HL-60/S4 (cell line): ENCODE measurements around the gene TMEM270.
"Not testable (repeated sequence)": the region's sequence is repeated elsewhere in the genome, so short reads cannot be mapped to it uniquely, and the experiment has no call there.

Source experiments
- in situ Hi-C: fragments of 300-500 bp; cut with MboI; formaldehyde crosslinking; loops from 2 replicates; pipeline ENCODE4 v1.14.3; 2022; ENCODE audit warnings: low sequenced_read_pairs

Gene TMEM270

DNA sequence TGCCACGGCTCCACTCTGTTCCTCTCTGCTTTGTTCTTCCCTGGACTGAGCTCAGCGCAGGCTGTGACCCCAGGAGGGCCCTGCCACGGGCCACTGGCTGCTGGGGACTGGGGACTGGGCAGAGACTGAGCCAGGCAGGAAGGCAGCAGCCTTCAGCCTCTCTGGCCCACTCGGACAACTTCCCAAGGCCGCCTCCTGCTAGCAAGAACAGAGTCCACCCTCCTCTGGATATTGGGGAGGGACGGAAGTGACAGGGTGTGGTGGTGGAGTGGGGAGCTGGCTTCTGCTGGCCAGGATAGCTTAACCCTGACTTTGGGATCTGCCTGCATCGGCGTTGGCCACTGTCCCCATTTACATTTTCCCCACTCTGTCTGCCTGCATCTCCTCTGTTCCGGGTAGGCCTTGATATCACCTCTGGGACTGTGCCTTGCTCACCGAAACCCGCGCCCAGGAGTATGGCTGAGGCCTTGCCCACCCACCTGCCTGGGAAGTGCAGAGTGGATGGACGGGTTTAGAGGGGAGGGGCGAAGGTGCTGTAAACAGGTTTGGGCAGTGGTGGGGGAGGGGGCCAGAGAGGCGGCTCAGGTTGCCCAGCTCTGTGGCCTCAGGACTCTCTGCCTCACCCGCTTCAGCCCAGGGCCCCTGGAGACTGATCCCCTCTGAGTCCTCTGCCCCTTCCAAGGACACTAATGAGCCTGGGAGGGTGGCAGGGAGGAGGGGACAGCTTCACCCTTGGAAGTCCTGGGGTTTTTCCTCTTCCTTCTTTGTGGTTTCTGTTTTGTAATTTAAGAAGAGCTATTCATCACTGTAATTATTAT lies 28.9 kb upstream of the TMEM270 start:
- in situ Hi-C loops: no loop called here

DNA sequence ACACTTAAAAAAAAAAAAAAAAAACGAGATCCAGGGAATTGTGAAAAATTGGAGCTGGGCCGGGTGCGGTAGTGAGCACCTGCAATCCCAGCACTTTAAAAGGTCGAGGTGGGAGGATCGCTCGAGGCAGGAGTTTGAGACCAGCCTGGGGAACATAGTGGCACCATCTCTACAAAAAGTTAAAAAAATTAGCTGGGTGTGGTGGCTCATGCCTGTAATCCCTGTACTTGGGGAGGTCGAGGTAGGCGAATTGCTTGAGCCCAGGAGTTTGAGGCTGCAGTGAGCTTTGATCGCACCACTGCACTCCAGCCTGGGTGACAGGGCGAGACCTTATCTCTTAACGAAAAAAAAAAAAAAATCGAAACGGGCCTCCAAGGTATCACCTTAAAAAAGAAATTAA lies 28.2 kb upstream of the TMEM270 start:
- in situ Hi-C loops: no loop called here

DNA sequence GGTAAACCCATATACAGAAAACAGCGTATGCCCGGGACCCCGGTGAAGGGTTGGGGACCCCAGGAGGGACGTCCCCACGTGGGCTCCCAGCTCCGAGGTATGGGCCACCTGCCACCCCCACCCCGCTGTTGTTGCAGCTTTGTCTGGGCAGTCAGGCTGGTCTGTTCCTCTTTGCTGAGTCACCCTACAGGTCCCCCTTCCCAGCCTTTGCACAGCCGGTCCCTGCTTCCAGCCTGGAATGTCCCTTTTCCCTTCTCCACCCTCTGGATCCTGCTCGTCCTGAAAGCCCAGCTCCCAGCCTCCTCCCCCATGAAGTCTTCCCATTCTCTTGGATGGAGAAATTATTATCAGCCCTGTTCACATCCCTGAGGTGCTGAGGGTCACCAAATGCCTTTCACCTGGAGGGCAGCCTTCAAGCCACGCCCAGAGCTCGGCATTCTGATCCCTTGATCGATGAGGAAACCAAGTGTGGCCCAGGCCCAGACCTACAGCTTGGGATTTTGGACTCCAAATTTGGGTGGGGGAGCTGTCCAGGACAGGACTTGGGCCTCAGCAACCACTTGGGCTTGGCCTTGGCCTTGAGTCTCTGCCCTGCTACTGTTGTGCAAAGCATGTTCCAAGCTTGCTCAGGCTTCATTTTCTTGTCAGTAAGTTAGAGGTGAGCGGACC lies 27.6 kb upstream of the TMEM270 start:
- in situ Hi-C loops: no loop called here

DNA sequence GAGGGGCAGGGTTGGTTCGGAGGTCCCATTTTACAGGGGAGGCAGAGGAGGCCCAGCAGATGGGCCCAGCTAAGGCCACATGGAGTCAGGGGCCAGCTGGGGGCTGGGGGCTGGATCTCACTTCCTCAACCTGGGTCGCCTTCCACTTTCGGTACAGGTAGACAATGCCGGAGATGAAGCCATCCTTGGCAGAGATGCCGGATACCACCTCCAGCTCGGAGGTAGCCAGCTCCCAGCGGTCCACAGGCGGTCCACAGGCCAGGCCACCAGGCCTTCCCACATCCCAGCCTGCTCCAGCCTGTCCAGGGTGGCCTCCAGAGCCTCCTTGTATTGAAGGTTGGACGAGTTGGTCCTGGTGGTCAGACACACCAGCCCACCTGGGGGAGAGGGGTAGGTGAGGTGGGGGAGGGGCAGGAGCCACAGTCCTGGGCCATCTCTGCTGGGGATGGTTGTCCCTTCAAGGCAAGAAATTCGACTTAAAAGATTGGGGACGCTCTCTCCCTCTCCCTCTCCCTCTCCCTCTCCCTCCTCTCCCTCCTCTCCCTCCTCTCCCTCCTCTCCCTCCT lies 26.2 kb upstream of the TMEM270 start:
- in situ Hi-C loops: no loop called here

DNA sequence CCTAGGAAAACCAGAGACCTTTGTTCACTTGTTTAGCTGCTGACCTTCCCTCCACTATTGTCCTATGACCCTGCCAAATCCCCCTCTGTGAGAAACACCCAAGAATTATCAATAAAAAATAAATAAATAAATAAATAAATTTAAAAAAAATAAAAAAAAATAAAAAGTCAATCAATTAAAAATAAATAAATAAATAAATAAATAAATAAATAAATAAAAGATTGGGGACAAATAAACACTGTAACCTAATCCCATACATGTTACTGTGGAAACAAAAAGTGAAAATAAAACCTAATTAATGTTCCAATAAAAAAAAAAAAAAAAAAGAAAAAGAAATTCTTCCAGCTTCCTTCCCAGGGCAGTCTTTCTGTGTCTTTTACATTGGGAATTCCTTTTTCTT lies 23.8 kb upstream of the TMEM270 start:
- in situ Hi-C loops: not testable (repeated sequence)

DNA sequence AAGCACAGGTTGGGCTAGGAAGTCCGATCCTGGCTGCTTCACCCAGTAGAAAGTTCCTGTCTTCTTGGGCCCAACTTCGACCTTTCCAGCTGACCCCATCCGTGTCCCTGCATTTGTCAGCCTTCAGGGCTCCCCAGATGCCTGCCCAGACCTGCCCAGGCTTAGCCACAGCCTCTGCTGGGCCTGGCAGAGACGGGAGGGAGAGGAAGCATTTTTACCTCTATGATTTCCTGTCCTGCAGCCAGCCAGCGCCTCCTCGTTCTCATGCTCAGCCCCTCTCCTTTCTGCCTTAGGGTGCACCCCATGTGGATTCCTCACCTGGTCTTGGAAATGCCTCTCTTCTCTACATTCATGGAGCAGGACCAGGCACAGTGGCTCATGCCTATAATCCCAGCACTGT lies 22.3 kb upstream of the TMEM270 start:
- in situ Hi-C loops: no loop called here

DNA sequence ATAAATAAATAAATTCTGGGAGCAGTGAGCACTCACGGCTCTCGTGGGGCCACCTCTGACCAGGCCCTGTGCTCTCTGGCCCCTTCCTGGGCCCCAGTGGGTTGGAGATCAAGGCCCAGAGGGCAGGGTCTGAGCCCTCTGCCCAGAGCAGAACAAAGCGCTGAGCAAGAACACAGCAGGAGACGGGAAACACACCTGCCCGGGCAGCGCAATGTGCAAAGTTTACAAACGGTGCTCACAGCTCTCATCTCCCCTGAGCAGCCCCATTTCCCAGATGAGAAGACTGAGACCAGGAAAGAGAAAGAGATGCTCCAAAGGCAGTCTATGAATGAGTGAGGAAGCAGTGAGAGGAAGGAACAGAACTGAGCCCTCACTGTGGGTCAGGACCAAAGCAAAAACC lies 21.7 kb upstream of the TMEM270 start:
- in situ Hi-C loops: no loop called here

DNA sequence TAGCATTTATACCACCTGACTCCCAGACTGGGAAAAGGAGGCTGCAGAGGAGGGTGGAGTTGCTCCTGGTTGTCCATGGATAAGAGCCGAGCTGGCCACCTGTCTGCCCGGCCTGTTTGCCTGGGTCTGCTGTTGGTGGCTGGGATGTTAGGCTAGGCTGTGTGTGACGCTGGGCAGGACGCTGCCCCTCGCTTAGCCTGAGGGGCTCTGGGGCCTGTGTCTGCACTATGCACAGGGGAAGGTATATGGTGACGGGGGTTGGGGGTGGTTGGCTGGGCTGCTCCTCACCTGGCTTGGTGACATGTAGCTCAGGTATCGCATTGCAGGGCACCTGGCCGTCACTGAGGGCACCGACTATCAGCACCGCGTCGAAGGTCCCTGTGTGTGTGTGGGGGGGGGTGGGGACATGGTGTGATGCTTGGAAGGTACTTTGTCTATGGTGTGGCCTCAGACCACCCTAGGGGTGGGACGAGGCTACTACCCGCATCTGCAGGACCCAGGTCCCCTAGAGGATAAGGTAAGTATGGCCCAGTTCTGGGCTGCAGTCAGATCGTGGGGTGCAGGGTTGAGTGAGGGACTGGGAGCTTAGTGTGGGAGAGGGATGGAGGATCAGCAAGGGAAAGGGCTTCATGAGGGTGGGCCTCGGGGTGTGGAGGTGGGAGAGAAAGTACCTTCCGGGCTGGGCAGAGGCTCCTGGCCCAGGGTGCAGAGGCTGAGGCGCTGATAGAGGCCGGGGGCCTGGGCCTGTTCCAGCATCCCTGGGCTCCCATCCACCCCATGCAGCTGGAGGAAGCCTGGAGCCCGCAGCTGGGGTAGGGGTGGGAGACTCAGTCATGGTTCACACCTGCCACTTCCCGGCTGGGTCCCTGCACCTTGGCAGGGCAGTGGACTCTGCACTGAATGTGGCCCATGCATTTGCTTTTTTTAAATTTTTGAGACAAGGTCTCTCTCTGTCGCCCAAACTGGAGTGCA lies 20.9 kb upstream of the TMEM270 start:
- in situ Hi-C loops: no loop called here

DNA sequence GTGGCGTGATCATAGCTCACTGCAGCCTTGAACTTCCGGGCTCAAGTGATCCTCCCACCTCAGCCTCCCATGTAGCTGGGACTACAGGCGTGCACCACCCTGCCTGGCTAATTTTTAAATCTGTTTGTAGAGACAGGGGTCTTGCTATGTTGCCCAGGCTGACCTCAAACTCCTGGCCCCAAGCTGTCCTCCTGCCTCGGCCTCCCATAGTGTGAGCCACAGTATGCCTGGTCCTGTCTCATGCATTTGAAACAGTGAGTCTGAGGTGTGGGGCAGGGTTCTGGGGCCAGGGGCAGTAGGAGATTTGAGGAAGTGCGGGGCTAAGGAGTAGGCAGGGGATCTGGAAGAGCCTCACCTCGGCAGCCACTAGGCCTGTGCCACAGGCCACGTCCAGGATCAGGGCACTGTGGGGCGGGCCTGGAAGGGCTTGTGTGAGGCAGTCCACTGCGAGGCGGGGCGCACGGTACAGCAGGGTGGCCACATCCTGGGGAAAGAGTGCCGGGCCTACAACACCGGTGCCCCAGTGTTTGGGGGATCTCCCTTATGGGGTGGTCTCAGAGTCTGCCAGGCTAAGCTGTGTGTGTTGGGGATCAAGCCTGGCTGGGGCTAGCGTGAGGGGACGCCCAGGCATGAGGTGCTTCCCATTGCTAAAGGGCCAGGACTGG lies 20.1 kb upstream of the TMEM270 start:
- in situ Hi-C loops: no loop called here

DNA sequence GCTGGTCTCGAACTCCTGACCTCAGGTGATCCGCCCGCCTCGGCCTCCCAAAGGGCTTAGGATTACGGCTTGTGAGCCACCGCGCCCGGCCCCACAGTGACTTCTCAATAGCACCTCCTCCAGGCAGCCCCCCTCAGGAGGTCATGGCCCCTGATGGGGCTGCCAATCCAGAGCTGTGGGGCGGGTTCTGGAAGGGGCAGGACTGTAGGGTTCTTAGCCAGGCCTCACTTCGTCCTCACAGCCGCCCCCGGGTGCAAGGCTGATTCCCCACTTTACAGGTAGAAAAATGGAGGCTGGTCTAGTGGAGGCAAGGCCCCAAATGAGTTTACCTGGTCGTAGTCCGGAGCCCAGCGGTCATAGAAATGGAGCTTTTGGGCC lies 19.3 kb upstream of the TMEM270 start:
- in situ Hi-C loops: no loop called here

DNA sequence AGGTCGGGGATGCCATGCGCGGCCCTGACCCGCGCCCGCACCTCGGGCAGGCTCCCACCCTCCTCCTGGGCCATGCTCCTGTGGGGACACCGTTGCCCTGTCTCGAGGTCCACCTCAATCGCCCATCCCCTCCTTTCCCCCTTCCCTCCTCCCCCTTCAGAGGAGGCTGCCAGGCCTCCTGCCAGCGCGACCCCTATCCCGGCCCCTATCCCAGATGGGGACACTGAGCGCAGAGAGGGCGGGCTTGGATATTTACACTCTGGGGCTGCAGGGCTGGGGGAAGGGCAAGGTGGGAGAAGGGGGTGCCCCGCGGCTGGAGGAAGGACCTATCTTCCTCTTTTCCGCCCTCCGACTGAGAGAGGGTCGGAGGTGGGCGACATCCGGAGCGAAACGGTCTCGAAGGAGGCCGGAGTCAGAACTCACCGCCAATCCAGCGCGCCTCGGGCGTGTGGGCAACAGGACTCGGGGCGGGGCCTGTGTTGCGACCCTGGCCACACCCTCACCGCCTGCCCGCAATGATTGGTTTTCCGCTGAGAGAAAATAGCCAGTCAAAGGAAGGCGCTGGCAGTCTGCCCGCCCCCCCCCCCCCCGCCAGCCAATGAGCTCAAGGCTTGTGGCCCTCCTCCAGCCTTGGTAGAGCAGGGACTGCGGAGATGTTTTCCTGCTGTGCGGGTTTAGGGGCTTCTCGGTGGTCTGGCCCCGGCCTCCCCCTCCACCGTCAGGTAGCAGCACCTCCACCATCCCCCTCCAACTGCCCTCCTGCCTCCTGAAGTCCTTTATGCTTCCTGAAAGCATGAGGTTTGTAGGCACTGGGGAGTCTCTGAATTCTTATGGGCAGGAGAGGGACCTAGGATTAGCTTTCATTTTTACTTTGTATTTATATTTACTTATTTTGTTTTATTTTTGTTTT lies 18.6 kb upstream of the TMEM270 start, which contains the start of gene METTL27:
Gene METTL27 (minus strand): TSS at position 450 of the 910 bp plus-strand sequence. CDS start 376 bp downstream, at position 74.
- in situ Hi-C loops: no loop called here

DNA sequence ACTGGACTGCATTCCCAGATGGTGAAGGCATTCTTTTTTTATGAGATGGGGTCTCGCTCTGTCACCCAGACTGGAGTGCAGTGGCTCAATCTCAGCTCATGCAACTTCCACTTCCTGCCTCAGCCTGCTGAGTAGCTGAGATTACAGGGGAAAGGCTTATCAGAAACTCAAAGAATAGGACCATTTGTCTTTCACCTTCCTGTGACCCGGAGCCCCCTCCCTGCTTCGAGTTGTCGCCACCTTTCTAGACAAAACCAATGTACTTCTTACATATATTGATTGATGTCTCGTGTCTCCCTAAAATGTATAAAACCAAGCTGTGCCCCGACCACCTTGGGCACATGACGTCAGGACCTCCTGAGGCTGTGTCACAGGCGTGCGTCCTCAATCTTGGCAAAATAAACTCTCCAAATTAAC lies 16.8 kb upstream of the TMEM270 start:
- in situ Hi-C loops: no loop called here

DNA sequence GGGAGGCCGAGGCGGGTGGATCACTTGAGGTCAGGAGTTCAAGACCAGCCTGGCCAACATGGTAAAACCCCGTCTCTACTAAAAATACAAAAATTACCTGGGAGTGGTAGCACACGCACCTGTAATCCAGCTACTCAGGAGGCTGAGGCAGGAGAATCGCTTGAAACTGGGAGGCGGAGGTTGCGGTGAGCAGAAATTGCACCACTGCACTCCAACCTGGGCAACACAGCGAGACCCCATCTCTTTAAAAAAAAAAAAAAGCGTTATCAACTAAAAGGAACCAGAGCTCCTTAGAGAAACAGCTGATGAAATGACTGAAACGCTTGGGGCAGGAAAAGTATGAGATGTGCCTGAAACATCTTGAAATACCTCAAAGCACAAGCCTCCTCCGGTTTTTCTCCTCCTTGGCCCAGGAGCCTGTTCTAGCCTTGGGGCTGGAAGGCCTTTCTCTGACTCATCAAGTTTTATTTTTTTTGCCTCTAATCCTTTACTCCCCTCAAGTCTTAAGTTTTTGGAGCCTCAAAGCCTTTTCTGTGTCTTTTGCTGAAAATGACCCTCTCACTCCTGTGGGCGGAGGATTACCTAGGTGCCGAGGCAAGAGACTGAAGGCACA lies 16.0 kb upstream of the TMEM270 start:
- in situ Hi-C loops: no loop called here

DNA sequence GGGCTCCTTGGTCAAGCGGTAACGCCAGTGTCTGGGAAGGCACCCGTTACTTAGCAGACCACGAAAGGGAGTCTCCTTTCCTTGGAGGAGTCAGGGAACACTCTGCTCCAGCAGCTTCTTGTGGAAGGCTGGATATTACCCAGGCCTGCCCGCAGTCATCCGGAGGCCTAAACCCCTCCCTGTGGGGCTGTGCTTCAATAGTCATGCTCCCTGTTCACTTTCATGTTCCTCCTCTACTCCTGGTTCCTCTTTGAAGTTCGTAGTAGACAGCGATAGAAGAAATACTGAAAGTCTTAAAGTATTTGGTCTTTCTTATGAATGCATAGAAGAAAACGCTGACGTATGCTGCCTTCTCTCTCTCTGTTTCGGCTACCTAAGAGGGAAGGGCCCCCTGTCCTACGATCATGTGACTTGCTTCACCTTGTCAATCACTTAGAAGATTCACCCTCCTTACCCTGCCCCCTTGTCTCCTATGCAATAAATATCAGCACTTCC lies 15.2 kb upstream of the TMEM270 start:
- in situ Hi-C loops: not testable (repeated sequence)

DNA sequence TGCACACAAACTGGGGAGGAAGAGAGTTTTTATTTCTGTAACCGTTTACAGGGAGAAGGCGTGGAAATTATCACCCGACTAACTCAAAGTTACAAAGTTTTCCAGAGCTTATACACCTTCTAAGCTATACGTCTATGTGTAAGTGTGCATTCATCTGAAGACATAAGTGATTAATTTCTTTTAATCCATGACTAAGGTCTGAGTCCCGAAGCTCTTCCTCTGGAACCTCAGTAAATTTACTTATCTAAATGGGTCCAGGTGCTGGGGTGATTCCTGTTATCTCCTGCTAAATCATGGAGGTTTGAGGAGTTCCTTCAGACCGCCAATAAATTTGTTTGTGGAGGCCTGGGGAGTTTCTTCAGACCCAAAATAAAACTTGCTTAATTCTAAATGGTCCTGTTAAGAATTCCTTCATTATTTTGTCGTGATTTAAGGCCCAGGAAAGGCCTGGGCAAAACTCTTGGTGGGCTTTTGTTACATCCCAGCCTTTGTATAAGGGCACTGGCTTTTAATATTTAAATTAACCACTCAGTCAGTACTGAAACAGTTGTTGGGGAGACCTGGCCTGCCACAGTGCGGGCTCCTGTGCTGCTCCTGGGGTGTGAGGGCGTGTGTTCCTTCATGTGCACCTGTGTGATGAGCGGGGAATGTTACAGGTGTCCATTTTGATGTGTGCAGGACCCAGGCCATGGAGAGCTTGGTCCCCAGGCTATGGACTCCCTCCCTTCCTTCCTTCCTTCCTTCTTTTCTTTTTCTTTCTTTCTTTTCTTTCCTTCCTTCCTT lies 12.8 kb upstream of the TMEM270 start:
- in situ Hi-C loops: no loop called here

DNA sequence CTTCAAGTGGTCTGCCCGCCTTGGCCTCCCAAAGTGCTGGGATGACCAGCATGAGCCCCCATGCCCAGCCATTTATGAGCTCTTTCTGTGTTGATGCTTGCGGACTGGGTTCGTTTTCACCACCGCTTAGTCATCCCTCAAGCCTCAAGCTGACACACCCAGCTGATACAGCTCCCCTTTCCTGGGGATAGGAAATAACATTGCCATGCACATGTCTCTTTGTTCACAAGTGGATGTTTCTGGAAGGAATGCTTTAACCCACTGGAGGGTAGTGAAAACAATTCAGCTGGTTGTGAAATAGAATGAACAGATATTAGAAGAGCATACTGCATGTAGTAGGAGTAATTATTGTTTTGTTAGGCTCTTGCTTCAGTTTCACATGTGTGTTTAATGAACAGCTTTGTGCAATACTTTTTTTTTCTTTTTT lies 10.2 kb upstream of the TMEM270 start:
- in situ Hi-C loops: loop anchor here (25.0 kb wide), 1 partner anchor 537 kb away; no protein-coding TSS in a partner anchor

DNA sequence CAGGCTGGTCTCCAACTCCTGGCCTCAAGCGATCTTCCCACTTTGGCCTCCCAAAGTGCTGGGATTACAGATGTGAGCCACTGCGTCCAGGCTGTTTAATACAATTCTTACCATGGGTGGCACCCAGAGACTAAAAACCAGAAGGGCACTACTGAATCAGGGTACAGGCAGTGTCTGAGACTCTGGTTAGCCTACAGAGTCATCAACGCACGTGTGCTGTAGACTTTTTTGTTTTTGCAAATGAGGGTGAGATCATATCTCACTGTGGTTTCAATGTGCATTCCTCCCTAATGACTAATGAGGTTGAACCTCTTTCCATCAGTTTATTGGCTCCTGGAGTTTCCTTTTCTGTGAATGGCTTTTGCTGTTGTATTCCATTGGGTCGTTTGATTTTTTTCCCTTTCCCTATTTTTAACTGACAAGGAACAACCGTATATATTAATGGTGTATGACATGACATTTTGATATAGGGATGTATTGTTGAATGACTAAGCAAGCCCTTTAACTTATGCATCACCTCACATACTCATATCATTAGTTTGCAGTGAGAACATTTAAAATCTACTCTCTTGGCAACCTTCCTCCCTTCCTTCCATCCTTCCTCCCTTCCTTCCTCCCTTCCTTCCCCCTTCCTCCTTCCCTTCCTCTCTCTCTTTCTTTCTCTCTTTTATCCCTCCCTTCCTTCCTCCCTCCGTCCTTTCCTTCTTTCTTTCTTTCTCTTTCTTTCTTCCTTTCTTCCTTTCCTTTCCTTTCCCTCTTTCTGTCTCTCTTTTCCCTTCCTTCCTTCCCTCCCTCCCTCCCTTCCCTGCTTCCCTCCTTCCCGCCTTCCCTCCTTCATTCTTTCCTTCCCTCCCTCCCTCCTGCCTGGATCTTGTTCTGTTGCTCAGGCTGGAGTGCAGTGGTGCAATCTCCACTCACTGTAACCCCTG lies 9.3 kb upstream of the TMEM270 start:
- in situ Hi-C loops: loop anchor here (25.0 kb wide), 1 partner anchor 536 kb away; no protein-coding TSS in a partner anchor
